ENCODE data around the gene FBXL17.

GRCh38 chr5:108276187-108277050 is 105.5 kb downstream of the FBXL17 start:
- TF ChIP-seq, protein P1, sequence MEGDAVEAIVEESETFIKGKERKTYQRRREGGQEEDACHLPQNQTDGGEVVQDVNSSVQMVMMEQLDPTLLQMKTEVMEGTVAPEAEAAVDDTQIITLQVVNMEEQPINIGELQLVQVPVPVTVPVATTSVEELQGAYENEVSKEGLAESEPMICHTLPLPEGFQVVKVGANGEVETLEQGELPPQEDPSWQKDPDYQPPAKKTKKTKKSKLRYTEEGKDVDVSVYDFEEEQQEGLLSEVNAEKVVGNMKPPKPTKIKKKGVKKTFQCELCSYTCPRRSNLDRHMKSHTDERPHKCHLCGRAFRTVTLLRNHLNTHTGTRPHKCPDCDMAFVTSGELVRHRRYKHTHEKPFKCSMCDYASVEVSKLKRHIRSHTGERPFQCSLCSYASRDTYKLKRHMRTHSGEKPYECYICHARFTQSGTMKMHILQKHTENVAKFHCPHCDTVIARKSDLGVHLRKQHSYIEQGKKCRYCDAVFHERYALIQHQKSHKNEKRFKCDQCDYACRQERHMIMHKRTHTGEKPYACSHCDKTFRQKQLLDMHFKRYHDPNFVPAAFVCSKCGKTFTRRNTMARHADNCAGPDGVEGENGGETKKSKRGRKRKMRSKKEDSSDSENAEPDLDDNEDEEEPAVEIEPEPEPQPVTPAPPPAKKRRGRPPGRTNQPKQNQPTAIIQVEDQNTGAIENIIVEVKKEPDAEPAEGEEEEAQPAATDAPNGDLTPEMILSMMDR (IDR thresholded peaks at IDR 0.05) = no peak
- no peak for TF ChIP-seq ZFX (IDR thresholded peaks at IDR 0.05; ENCODE audit: borderline replicate concordance)

Data from 22Rv1 (cell line).